ENCODE measurements around the gene EIF4E. TPM values are rescaled to one million over a fixed set of nuclear protein-coding genes. Genes with fewer than 3 reads are reported as not detected.

EIF4E gene
- polyA plus RNA-seq, 1 donor (not counting 4 experiments of a cell fraction or from before 2014, with no cell fraction given), result 150 TPM

Small RNA genes within 50 kb of the gene (small RNA-seq; reads per million reads assigned to genes)
- gene RNU7-149P (ENCODE audit: insufficient read length in 3 of 3, low read depth in 3 of 3, low replicate concordance in 1 of 3) (0 reads per million in 3 experiments), gene TBCAP3 (ENCODE audit: insufficient read length in 3 of 3, low read depth in 3 of 3, low replicate concordance in 1 of 3) (0 reads per million in 3 experiments)

Other genes with a start within 250 kb of the EIF4E start
- gene METAP1, start 66.6 kb upstream of the EIF4E start, polyA plus RNA-seq, result 43.9 to 89.4 TPM (median 88.8 TPM) in 3 replicates
- 238 to 314 TPM (median 260 TPM) in 3 replicates for gene ADH5, start 159.7 kb upstream of the EIF4E start, polyA plus RNA-seq
- gene ADH4, start 215.2 kb upstream of the EIF4E start, polyA plus RNA-seq, result not detected in 3 replicates